ENCODE data around the gene SULT1A2.

The SULT1A2 gene

DNA sequence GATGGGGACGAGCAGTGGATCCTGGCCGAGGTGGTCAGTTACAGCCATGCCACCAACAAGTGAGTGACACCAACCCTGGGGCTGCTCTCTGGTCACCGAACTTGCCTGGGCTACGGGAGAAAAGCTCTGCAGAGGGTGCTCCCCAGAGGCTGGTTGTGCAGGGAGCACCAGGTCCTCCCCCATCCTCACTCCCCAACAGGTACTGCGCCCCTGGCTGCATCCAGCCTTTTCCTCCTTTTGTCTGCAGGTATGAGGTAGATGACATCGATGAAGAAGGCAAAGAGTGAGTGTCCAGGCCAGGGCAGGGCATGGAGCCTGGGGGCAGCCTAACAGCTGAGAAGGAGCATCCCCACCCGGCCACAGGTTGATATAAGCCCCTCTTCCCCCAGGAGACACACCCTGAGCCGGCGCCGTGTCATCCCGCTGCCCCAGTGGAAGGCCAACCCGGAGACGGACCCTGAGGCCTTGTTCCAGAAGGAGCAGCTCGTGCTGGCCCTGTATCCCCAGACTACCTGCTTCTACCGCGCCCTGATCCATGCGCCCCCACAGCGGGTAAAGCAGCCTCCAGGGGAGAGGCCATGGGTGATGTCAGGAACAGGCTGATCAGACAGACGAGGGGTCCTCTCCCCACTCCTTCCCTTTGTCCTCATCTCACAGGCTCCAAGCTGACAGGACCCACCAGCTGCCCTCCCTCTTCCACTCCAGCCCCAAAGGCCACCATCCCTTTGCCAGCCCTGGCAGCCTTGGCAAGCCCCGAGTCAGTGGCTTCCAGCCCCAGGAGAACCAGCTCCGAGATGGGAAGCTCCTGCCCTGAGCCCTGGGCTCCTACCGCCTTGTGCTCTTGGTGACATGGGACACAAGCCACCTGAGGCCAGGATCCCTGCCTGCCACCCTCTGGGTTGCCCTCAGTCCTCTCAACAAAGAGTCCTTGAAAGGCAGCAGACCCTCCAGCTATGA, 6.2 kb downstream of the SULT1A2 start:
- Histone ChIP-seq H3K27ac (ENCODE audit: low read depth, low read length) (no peak overlapping the region), H3K9me3 (ENCODE audit: insufficient read depth, low read length) (no peaks in the 10 kb centered on the region), H3K36me3 (ENCODE audit: low read length) (no peaks in the 10 kb centered on the region), H4K20me1 (ENCODE audit: low read depth, low read length) (no peaks in the 10 kb centered on the region), H3K4me2 (ENCODE audit: low read depth, low read length, poor library complexity, severe bottlenecking) (no peak overlapping the region), H3K9me2 (replicated peaks; ENCODE audit: insufficient read depth, low read length) (no peaks in the 10 kb centered on the region), H3K9ac (ENCODE audit: low read length) (no peak overlapping the region), H3F3A (ENCODE audit: insufficient read depth) (no peaks in the 10 kb centered on the region), H3K27me3 (ENCODE audit: low read length) (no peaks in the 10 kb centered on the region), H3K4me3 (ENCODE audit: insufficient read depth, low read length, poor library complexity, severe bottlenecking) (no peak overlapping the region), H3K79me2 (ENCODE audit: insufficient read depth, low read length) (no peaks in the 10 kb centered on the region), H2AFZ (ENCODE audit: low read depth, low read length, severe bottlenecking) (no peak overlapping the region)
- TF ChIP-seq EZH2phosphoT487 (conservative IDR thresholded peaks at IDR 0.05; ENCODE audit: low read length) = no peak
- TF ChIP-seq, protein P1, sequence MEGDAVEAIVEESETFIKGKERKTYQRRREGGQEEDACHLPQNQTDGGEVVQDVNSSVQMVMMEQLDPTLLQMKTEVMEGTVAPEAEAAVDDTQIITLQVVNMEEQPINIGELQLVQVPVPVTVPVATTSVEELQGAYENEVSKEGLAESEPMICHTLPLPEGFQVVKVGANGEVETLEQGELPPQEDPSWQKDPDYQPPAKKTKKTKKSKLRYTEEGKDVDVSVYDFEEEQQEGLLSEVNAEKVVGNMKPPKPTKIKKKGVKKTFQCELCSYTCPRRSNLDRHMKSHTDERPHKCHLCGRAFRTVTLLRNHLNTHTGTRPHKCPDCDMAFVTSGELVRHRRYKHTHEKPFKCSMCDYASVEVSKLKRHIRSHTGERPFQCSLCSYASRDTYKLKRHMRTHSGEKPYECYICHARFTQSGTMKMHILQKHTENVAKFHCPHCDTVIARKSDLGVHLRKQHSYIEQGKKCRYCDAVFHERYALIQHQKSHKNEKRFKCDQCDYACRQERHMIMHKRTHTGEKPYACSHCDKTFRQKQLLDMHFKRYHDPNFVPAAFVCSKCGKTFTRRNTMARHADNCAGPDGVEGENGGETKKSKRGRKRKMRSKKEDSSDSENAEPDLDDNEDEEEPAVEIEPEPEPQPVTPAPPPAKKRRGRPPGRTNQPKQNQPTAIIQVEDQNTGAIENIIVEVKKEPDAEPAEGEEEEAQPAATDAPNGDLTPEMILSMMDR (IDR thresholded peaks at IDR 0.05; ENCODE audit: insufficient read depth, low read length, poor library complexity, severe bottlenecking) = no peak

DNA sequence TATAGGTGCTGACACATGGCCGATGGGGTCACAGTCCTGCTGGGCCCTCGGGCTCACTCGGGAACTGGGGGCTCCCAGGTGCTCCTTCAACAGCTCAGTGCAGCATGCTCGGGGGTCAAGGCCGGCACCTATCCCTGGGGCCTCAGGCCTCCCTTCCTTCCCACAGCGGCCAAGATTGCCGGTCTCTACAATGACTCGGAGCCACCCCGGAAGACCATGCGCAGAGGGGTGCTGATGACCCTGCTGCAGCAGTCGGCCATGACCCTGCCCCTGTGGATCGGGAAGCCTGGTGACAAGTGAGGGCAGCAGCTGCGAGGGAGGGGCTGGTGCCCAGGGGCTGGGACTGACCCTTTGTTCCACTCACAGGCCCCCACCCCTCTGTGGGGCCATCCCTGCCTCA, 6.9 kb downstream of the SULT1A2 start:
- TF ChIP-seq EZH2phosphoT487 (conservative IDR thresholded peaks at IDR 0.05; ENCODE audit: low read length) = no peak
- TF ChIP-seq, protein P1 (IDR thresholded peaks at IDR 0.05; ENCODE audit: insufficient read depth, low read length, poor library complexity, severe bottlenecking) = no peak
- no peaks in the 10 kb centered on the region for H3K79me2 ChIP-seq (ENCODE audit: insufficient read depth, low read length)
- no peaks in the 10 kb centered on the region for H4K20me1 ChIP-seq (ENCODE audit: low read depth, low read length)
- no peaks in the 10 kb centered on the region for H3K9me3 ChIP-seq (ENCODE audit: insufficient read depth, low read length)
- H3K36me3 ChIP-seq (ENCODE audit: low read length) = no peaks in the 10 kb centered on the region
- H2AFZ ChIP-seq (ENCODE audit: low read depth, low read length, severe bottlenecking) = no peak overlapping the region
- no peaks in the 10 kb centered on the region for H3F3A ChIP-seq (ENCODE audit: insufficient read depth)
- no peaks in the 10 kb centered on the region for H3K9me2 ChIP-seq (replicated peaks; ENCODE audit: insufficient read depth, low read length)
- no peak overlapping the region for H3K9ac ChIP-seq (ENCODE audit: low read length)
- no peak overlapping the region for H3K4me3 ChIP-seq (ENCODE audit: insufficient read depth, low read length, poor library complexity, severe bottlenecking)
- no peak overlapping the region for H3K4me2 ChIP-seq (ENCODE audit: low read depth, low read length, poor library complexity, severe bottlenecking)
- no peaks in the 10 kb centered on the region for H3K27me3 ChIP-seq (ENCODE audit: low read length)
- H3K27ac ChIP-seq (ENCODE audit: low read depth, low read length) = no peak overlapping the region

DNA sequence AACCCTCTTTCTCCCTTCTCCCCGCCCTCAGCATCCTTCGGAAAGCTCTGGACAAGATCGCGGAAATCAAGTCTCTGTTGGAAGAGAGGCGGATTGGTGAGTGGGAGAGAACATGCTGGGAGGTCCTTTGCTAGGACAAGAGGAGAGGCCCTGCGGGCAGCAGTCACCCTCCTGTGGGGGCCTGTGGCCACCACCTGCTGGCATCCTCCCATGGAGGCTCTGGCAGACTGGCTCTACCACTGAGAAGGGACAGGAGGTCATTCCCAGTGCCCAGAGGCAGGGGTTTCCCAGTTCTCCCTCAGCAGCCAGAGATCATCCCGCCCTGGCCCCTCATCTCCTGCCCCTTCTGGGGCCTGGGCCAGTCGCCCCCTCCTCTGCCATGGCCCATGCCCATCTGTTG, 7.8 kb downstream of the SULT1A2 start:
- no peaks in the 10 kb centered on the region for H3K36me3 ChIP-seq (ENCODE audit: low read length)
- H3K27me3 ChIP-seq (ENCODE audit: low read length) = no peaks in the 10 kb centered on the region
- H3K4me2 ChIP-seq (ENCODE audit: low read depth, low read length, poor library complexity, severe bottlenecking) = no peak overlapping the region
- no peaks in the 10 kb centered on the region for H3F3A ChIP-seq (ENCODE audit: insufficient read depth)
- TF ChIP-seq EZH2phosphoT487 (conservative IDR thresholded peaks at IDR 0.05; ENCODE audit: low read length) = no peak
- TF ChIP-seq, protein P1 (IDR thresholded peaks at IDR 0.05; ENCODE audit: insufficient read depth, low read length, poor library complexity, severe bottlenecking) = no peak
- no peak overlapping the region for H3K4me3 ChIP-seq (ENCODE audit: insufficient read depth, low read length, poor library complexity, severe bottlenecking)
- H3K9me3 ChIP-seq (ENCODE audit: insufficient read depth, low read length) = no peaks in the 10 kb centered on the region
- no peak overlapping the region for H2AFZ ChIP-seq (ENCODE audit: low read depth, low read length, severe bottlenecking)
- H4K20me1 ChIP-seq (ENCODE audit: low read depth, low read length) = no peaks in the 10 kb centered on the region
- H3K27ac ChIP-seq (ENCODE audit: low read depth, low read length) = no peak overlapping the region
- H3K9ac ChIP-seq (ENCODE audit: low read length) = no peak overlapping the region
- no peaks in the 10 kb centered on the region for H3K9me2 ChIP-seq (replicated peaks; ENCODE audit: insufficient read depth, low read length)
- H3K79me2 ChIP-seq (ENCODE audit: insufficient read depth, low read length) = no peaks in the 10 kb centered on the region
